HL-60/S4 (cell line): ENCODE results near the gene NUP58.

Experiments used
- in situ Hi-C: fragments of 300-500 bp; cut with MboI; formaldehyde crosslinking; loops from 2 replicates; pipeline ENCODE4 v1.14.3; 2022; ENCODE audit warnings: low sequenced_read_pairs

NUP58 gene

DNA sequence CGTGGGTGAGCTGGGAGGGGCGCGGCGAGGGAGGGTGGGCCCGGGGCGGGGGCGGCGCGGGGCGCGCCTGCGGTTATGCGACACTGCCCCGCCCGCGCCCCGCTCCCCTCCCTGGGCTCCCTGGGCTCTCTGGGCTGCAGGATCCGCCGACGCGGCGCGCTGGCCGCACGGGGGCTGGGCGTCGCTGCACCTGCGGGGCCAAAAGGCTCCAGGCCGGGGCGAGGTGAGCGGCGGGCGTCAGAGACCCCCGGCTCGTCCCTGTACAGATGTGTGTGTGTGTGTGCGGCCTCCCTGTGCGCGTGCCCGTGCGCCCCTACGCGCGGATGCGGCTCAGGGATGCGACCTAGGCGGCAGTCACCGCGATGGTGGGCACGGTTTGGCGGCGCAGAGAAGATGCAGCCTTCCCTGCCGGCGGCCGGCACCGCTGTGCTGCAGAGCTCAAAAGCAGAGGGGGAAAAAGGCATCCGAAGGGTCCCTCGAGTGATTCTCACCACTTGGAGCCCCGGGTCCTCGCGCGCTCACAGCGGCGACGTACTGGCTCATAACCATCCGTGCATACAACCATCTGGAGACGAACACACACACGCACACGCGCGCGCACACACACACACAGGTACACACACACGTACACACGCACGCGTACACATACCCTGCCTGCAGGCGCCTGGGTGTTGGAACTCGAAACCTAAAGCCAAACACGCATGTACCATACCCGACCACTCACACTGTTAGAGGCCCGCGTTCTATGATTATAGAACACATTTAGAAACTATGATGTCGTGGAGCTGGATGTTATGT is 71.1 kb downstream of the NUP58 start:
- in situ Hi-C loops = no loop called here

DNA sequence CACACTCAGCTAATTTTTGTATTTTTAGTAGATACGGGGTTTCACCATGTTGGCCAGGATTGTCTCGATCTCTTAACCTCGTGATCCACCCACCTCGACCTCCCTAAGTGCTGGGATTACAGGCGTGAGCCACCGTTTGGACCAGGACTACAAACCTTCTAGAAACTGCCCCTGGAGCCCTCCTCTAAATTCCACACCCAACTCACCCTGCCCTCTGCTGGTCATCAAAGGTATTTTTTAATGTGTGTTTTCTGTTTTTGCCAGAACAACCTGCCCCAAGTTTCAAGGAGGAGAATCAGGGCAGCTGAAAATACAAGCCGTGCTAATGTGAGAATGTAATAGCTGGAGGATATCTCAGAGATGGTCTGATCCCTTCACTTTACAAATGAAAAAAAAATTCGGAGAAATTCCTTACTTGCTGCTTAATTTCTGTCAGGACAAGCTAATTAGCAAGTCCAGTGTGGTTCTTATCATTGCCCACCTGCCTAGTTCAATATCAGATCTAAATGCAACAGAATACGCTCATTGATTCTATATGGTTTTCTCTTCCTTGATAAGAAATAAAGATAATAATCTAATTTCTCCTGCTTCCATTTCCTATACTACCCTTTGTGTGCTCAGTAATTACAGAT is 74.4 kb downstream of the NUP58 start:
- in situ Hi-C loops = no loop called here

DNA sequence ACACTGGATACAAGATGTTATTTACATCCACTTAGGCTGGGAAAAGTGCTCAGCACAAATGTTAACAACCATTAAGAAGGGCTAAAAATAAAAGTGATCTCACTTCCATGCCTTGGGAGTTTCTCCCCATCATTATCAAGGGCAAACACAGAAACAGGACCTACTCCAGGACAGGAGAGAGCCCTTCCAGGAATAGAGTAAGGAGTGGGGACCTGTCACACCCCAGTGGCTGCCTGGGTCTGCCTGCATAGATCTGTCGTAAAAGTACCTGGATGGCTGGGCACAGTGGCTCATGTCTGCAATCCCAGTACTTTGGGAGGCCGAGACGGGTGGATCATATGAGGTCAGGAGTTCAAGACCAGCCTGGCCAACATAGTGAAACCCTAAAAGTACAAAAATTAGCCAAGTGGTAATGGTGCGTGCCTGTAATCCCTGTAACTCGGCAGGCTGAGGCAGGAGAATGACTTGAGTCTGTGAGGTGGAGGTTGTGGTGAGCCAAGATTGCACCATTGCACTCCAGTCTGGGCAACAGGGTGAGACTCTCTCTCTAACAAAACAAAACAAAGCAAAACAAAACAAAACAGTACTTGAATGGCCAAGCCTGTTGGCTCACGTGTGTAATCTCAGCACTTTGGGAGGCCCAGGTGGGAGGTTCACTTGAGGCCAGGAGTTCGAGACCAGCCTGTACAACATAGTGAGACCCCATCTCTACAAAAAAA is 76.0 kb downstream of the NUP58 start:
- in situ Hi-C loops = no loop called here

DNA sequence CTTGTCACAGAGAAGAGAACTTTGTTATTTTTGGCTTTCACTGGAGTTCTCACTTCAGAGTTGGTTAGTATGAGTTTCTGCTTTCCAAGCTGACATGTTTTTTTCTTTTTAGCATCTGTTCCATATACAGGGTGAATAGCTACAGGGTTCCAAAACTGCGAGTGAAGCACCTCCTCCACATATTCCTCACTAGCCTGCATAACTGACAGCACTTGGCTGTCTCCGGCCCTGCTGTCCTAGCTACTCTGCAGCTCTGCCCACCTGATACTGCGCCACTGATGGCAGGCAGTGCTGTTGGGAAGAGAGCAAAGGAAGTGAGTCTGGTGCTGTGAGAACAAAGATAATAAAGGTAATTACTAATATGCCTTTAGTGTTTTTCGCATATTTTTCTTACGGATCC is 77.1 kb downstream of the NUP58 start:
- in situ Hi-C loops = no loop called here

DNA sequence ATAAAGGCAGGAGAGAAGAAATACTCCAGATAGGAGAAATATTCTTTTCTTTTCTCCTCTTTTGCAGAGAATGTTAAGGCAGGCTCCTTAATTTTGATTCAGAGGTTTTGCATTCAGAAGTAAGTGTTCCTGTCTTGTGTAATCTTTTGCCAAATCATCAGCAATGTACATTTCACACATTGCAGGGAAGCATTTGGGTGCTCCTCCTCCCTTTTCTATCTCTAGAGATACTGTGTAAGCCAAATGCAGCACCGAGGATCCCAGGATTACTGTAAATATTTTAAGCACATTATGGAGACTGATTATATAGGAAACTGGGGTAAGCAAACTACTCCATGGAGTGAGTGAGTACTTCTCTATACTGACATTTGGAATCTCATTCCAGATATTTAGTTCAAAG is 77.6 kb downstream of the NUP58 start:
- in situ Hi-C loops = no loop called here

DNA sequence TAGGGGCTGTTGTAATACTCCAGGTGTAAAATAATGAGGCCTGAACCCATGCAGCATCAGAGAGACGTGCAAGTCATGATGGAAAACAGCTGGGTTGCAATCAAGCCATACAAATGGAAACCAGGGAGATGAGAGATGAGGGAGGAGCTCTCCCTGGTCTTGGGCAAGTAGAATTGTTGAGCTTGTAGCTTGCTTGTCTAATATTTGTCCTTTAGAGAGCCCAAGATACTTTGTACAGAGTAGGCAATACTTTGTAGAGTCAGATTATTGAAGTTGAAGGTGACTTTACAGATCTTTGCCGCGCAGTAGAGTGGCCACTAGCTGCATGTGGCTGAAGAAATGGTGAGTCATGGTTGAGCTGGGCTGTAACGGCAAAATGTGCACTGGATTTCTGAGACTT is 78.7 kb downstream of the NUP58 start:
- in situ Hi-C loops = no loop called here

DNA sequence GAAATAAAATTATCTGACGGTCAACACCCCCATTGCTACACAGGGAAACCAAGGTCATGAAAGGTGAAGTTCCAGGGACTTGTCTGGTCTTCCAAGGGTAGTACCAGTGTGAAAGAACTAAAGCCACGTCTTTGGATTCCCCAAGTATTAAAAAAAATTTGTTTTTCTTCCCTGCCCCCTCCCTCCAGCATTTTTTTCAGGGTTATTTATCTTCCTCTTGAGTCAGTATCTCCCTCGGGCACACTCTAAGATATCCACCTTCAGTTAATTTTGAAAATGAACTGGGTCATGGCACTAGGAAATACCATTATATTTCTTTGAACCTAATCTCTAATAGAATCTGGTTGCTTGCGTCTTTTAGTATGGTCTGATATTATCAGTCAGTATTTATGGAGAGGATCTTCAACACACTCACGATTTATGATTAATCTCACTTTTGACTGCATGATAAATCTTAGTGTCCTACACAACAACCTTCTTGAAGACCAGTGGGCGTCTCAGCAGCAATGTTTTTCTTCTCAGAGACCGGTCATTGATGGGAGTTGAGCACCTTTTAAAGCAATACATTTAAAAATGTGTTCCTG is 79.4 kb downstream of the NUP58 start:
- in situ Hi-C loops = no loop called here

DNA sequence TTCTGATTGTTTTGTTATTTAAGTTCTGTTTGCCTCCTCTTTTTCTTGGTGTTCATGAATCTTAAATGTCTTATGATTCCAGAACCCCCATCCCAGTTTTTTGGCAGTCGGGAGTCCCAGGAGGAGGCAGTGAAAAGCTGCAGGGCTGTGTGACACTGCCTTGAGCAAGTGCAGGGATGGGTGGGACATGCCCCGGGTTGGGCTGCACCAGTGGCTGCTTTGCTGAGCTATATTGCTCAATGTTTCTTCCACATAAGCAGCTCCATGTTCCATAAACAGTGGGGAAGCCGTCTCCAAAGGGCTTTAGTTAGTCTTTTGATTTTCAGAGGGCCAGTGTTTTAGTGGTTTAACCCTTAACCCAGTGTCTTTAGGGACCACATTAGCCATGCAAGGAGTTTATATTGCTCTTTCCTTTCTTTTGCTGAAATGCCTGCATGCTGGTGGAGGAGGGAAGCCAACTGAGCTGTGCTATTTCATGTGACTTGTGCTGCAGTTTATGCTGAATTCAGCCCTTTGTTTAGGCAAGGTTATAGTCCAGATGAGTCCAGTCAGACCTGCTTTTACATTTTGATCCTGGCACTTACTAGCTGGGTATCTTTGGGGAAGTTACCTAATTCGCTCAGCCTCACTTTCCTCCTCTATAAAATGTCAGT is 83.5 kb downstream of the NUP58 start:
- in situ Hi-C loops = no loop called here

DNA sequence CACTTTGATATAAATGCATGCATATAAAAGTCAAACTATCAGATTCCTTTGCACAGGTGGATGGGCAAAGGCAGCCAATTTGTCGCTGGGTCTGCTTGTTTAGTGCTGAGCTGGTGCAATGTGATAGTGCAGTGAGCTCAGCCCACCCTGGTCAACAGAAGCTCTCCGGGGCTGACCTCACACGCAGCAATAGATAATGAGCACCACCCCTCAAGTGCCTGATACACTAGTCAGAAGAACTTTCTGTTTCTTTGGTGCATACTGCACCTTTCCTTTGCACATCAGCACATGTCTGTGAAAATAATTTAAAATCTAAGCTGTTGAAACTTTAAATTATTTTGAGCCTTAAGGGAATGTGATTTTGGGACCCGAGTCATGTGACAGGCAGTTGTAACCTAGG is 90.5 kb downstream of the NUP58 start:
- in situ Hi-C loops = no loop called here
